Cerebellar cortex (tissue), 1 donor: ENCODE measurements around the gene FBXW11.
A peak's percentile ranks its signal among the peaks of the same experiment; 100 is the strongest.

Experiments used
- DNase-seq: peaks from one replicate; pipeline ENCODE4 v3.0.0-alpha.2; 2015; ENCODE audit warnings: low spot score

Gene FBXW11

DNA sequence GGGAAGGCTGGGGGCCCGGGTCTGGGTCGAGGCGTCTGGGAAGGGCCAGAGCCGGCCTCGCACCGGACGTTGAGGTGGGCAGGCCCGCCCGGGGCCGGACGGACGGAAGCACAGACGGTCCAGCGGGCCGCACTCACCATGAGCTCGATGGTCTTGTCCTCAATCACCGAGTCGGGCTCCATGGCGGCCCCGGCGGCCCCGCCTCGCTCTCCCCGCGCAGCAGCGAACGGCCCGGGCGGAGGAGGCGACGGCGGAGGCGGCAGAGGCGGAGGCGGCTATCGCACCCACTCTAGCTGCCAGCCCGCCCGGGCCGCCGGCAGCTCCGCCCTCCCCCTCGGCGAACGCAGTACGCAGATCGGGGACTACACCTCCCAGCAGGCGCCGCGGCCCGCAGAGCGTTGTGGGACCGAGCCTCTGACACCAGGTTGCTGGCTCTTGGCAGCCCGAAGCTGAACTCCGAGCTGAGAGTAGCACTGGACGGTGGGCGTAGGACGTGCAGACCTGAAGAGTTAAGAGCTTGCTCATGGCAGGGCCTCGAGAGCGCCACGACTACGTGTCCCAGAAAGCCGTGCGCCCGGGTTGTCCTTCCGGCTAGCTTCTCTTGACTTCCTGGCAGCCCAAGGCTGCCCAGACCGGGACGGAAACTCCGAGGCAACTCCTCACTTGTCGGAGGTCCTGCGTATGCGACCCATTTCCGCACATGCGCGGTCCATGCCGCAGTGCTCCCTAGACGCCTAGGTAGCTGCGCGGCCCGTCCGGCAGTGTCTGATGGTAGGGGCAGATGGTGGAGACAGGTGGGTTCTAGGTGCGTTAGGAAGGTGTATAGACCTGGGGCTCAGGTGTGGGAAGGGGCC is at the start of gene FBXW11:
Gene FBXW11 (minus strand): TSS at position 318 of the 854 bp plus-strand sequence. CDS start 136 bp downstream, at position 182.
- DNase-seq: peak; percentile 98

DNA sequence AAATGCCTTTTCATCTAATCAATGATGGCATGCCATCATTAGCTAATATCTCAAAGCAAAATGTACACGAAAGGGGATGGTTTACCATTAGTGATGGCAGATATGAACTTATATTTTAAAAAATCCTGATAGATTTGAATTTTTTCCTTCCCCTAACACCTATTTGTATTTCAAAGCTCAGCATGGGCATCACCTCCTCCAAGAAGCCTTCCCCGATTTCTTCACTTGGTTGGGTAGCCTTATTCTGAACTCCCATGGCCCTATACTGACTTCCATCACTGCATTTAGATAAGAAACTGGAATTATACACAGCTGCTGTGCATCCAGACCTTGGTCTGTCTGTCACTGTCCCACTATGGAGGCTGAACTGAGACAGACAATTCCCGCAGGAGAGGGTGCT is 49.6 kb upstream of the FBXW11 start:
- DNase-seq: no peak

DNA sequence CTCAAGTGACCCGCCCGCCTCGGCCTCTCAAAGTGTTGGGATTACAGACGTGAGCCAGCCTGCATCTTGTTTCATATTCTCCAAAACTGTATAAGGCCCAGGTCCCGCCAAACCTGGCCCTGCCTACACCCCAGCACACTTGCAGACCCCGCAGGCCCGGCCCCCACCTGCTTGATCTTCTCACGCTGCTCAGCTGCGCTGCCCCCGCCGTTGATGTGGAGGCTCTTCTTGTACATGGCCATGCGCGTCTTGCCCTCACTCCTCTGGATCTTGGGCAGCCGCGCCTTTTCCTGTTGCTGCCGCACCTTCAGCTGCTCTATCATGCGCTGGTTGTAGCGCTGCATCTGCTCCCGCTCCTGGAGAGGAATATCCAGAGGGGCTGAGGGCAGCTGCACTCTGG is 49.0 kb upstream of the FBXW11 start:
- no peak for DNase-seq

DNA sequence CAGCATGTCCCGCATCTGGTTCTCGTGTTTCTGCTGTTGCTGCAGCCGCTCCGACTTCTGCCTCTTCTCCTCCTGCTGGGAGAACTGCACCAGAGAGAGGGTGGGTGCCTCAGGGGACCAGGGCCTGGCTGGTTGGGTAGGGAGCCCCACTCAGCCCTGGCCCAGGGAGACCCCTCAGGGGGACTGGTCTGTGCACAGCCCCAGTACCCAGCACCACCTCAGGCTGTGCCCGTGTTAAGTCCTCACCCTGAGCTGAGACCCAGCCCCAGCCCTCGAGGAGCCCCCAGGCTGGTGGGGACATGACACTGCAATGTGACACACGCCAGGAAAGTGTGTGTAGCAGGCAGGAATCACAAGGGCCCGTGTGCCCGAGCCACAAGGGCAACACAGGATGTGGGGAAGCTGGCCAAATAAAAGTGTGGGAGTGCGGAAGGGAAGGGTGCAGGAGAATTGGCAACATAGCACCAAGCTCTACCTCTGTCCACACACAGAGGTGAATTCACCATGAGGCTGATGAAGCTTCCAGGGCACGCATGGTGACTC is 48.2 kb upstream of the FBXW11 start:
- no peak for DNase-seq

DNA sequence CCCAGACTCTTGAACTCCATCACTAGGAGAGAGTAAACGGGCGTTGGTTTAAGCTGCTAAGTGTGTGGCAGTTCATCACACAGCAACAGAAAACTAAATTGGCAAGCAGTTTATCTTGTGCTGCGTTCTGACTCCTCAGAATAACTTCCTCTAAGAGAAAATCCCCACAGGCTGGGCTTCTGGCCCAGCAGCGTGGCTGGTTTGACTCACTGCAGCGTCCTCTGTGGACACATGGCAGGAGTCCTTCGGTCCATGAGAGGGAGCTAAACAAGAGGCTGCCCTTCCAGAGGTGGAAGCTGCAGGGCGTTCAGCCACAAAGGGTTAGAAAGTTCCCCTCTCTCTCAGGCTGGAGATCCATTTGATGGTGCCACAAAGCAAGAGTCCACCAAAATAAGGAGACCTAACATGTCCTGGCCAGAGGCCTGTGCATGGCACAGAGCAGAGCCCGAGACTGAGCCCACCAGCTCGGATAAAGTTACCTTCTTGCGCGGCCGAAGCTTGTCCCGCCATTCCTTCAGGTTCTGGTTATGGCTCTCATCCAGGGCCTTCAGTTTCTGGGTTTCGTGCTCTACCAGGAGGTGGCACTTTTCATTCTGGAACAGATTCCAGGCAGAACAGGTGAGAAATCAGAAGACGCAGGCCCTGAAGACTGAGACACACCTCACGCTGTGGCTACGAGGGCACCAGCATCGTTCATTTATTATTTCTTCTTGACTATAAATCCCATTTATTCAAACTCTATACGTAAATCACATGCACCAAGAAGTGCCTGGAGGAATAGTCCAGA is 46.2 kb upstream of the FBXW11 start:
- peak; percentile 68 for DNase-seq

DNA sequence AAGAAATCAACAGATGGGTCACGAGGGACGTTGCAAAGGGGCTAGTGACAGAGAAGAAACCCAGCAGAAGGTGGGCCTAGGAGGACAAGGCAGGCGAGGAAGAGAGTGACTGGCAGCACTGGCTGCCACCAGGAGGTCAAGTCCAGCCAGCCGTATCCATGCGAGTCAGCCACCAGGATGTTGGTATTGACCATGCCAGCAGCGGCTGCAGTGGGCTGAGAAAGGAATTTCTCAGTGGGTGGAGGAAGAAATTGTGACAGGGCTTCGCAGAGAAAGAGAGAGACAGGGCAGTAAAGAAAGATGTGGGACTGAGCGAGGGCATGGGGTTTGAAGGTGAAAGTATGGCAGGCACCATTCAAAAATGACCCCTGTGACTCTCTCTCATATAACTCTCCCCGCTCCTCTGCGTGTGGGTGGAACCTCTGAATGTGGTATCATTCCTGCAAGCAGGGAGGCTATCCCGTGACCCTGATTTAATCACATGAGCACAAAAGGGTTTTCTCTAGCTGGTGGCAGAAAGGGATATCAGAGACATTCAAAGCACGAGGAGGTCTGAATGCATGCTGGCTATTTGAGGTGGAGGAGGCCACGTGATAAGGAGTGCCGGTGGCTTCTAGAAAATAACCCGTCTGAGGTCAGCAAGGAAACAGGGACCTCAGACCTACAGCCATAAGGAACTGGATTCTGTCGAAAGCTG is 45.4 kb upstream of the FBXW11 start:
- no peak for DNase-seq

DNA sequence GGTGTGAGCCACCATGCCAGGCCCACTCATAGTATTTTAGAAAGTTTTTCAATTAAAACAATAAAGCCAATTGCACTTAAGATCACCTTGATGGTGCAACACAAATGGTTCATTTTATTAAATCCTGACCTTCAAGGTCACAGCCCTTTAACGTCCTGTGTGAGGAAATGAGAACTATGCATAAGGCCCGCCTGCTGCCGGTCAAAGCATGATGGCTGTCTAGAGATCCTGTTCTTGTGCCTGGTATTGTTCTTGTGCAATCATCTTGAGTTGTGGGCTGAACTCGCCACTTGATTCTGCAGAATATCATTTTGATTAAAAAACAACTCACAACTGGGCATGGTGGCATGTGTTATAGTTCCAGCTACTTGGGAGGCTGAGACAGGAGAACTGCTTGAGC is 43.6 kb upstream of the FBXW11 start:
- DNase-seq: no peak

DNA sequence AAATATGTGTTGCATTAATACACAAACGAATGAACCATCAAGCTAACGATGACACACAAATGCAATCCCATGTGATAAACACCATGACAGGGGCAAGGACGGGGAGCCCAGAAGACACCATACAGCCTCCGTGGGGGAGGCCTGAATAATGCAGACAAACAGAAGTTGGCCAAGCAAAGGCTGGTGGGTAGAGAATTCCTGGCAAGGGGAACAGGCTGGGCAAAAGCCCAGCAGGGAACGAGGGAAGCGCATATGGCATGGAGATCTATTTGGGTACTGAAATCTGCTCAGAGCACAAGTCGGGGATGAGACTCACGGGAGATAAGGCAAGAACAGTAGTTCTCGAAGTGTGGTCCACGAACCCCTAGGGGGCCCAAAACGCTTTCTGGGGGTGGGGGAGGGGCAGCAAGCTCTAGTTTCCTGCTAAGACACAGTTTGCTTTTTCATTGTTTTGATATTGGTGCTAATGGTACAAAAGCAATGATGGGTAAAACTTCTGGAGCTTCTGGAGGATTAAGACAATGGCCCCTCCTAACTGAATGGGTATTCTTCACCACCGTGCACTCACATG is 42.9 kb upstream of the FBXW11 start:
- peak; percentile 93 for DNase-seq

DNA sequence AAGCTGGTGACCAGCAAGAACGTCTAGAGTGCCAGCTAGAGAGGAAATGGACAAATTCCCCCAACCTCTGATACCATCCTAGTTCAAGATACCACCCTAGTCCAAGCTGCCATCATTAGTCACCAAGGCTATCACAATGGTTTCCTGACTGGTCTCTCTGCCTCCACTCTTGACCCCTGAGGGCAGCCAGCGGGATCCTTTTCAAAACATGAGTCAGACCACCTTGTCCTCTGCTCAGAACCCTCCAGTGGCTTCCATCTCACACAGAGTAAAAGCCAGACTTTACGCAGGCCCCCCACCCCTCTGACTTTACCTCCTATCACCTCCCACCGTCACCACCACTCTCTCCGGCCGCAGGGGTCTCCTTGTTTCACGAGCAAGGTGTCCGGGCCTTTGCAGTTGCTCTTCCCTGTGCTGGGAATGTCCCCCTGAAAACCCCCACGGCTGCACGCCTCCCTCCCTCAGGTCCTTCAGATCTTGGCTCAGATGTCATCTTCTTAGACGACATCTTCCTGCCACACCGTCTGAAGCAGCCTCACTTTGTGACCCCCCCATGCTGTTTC is 42.2 kb upstream of the FBXW11 start:
- DNase-seq: no peak

DNA sequence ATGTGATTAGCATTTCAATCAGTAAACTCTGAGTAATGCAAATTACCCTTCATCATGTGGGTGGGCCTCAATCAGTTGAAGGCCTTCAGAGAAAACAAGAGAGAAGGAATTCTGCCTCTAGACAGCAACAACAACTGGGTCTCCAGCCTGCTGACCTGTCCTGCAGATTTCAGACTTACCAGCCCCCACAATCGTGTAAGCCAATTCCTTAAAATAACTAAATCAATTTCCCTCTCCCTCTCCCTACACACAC is 41.7 kb upstream of the FBXW11 start:
- no peak for DNase-seq

DNA sequence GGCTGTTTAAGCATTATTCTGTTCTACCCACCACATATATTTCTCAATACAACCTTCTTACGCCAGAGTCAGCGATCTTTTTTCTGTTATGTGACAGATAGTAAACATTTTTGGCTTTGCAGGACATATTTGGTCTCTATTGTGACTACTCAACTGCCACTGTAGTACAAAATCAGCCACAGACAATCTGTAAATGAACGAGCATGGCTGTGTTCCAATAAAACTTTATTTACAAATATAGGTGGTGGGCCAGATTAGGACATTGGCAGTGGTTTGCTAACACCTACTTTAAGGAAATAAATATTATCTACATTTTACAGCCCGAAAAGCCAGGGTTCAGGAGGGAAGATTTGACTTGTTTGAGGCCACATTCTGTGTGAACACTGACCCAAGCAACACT is 40.2 kb upstream of the FBXW11 start:
- no peak for DNase-seq

DNA sequence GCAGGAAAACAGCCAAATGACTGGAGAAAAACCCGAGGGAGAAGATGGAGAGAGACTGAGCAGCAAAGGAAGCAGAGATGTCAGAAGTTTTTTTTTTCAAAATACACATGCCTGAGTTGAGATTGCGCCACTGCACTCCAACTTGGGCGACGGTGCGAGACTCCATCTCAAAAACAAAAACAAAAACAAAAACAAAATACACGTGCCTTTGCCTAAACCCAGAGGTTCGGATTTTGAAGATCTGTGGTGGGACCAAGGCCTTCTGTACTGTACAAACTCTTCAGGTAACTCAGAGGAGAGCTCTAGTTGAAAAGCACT is 38.8 kb upstream of the FBXW11 start:
- DNase-seq: no peak

DNA sequence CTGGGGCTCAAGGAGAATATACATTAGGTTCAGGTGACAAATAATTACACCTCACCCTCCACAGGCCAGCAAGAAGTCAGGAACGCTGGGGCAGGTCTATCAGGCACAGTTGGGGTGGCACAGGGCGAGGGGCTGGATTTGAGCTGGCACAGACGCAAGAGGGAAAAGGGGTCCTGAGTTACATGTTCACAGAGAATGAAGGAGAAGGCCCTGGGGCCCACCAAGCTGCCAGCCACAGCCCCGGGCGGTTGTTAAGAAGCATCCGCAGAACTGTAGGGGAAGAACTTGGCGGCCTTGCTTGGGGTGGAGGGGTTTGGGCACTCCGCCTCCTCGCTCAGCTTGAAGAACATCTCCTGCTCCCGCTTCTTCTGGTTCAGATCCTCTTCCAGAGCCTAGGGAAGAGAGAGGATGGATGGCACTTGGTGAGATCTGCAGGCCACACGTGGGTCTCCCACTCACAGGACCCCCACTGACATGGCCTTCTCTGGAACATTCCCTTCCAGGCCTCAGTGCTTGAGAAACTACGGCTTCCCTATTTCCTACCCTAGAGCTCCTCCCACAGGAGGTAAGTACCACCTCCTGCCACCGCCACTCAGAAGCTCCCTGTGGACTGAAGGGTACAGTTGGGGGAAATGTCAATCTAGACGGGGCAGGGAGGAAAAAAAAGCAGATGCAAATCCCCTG is 38.3 kb upstream of the FBXW11 start:
- DNase-seq: no peak

DNA sequence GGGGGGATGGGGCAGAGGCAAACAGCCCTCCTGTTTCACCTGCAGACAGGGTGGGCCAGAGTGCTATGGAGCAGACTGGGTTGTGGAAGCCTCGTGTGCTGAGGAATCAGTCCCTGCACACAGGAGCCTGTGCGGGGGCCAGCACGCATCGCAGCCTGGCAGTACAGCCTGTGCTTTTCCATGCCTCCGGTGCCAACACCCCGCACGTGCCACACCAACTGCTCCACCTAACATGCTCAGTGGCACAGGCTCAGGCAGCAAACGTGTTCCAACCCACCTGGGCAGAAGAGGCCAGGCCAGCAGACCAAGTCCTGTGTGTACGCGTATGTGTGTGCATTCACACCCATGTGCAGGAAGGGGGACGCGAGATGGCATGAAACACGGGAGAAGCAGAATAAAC is 37.4 kb upstream of the FBXW11 start:
- DNase-seq: peak; percentile 97

DNA sequence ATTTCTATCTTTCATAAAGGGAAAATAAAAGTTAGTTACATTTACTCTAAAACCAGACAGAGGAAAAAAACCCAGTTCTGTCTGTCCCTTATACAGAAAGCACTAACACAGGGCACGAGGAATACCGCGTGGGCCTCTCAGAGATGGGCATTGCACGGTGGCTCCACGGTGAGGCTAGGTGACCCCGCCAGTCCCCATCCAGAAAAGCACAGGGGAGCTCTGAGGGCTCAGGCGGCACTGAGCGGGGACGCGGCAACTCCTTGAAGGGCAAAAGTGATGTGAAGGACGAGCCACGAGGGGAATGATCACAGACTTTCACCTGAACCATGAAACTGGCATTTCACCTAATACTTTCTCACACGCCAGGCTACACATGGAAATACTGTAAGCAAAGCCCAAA is 35.7 kb upstream of the FBXW11 start:
- DNase-seq: no peak

DNA sequence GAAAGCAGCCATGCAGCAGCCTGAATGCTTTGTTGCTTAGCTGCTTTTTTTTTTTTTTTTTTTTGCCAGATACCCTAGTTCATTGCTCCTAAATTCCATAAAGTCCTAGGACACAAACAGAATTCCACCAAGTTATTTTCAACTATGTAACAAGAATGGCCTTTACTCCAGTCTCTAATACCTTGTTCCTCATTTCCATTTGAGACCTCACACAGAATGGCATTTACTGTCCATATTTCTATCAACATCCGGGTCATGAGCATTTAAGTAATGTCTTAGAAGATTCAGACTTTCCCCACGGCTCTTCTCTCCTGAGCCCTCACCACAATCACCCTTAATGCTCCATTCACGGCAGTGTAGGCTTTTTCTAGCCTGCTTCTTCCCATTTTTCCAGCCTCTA is 31.7 kb upstream of the FBXW11 start:
- no peak for DNase-seq

DNA sequence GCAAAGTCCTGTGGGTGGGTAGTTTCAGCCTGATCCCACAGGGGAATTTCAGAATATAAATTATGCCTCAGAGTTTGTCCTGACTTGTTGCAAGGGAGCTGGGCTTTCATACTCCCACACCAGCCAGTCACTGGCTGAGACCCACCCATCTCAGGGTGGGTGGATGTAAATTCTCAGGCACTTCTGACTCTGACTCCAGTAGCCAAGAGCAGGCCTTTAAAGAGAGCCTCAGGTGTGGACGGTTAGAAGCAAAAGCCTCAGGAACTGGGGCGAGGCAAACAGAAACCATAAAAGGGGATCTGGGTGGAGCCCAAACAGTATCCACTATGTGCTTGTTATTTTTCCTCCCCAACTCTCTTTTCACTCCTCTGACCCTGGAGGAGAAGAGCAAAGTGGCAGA is 28.6 kb upstream of the FBXW11 start:
- no peak for DNase-seq

DNA sequence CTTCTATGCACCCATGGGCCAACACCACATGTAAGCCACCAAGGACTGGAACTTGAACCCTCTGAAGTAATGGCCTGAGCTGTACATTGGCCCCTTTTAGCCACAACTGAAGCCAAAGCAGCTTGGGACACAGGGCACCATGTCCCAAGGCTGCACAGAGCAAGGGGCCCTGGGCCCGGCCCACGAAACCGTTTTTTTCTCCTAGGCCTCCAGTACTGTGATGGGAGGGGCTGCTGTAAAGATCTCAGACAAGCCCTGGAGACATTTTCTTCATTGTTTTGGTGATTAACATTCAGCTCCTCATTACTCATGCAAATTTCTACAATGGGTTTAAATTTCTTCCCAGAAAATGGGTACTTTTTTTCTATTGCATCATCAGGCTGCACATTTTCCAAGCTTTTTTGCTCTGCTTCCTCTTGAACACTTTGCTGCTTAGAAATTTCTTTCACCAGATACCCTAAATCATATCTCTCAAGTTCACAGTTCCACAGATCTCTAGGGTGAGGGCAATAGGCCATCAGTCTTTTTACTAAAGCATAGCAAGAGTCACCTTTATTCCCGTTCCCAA is 25.5 kb upstream of the FBXW11 start:
- no peak for DNase-seq

DNA sequence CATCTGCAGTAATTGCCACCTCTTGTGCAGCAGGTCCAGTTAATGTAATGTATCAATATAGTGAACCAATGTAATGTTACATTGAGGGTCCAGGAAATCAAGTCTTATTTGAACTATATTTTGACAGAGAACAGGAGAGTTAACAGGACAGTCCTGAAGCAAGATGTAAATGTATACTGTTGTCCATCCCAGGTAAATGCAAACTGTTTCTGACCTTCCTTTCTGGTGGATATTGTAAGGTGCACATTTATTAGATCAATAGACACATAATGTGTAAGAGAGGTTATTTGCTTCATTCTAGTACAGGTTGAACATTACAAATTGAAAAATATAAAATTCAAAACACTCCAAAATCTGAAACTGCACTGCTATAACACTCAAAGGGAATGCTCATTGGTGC is 23.4 kb upstream of the FBXW11 start:
- no peak for DNase-seq

DNA sequence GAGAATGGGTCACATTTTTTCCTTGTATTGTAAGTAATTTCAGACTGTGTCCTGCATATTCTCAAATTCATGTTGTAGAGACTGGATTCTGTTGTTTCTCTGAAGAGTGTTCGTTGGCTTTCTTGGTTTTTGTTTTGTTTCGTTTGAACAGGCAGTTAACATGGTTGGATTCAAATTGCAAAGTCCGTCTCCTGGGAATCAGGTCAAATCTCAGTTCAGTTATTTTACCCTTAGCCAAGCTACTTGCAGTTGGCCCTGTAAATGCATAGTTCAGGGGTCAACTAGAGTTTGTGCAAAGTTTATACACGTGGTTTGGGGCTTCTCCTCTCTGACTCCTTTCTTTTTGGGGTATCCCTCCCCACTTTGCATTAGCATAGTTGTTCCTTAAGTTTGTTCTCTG is 21.7 kb upstream of the FBXW11 start:
- DNase-seq: no peak

DNA sequence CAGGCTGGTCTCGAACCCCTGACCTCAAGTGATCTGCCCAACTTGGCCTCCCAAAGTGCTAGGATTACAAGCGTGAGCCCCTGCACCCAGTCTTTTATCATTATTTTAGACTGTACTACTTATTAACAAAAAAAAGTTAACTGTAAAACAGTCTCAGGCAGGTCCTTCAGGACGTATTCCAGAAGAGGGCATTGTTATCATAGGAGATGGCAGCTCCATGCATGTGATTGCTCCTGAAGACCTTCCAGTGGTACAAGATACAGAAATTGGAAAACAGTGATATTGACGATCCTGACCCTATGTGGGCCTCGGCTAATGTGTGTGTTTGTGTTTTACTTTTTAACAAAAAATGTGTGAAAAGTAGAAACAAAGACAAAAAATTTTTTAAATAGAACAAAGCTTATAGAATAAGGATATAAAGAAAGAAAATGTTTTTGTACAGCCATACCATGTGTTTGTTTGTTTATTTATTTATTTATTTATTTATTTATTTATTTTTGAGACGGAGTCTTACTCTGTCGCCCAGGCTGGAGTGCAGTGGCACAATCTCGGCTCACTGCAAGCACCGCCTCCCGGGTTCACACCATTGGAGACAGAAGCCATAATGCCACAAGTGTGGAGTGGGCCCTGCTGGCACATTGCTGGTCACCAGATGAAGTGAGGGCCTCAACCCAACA is 13.8 kb upstream of the FBXW11 start:
- peak; percentile 77 for DNase-seq
